Testis (tissue), 3 donors: ENCODE data around the gene METTL25. TPM values are rescaled to one million over a fixed set of nuclear protein-coding genes. Genes with fewer than 3 reads are reported as not detected.

Experiments used
- DNase-seq: peaks from one replicate; pipeline ENCODE4 v3.0.0-alpha.2; 2019
- H3K27ac ChIP-seq, 2 donors: fragments of 200-600 bp; sonication (generic); one replicate each; pipeline ENCODE4 v1.5.1; 2019
- H3K27me3 ChIP-seq: fragments of 200-600 bp; sonication (generic); one replicate; pipeline ENCODE4 v1.5.1; 2019
- H3K36me3 ChIP-seq: fragments of 200-600 bp; sonication (generic); one replicate; pipeline ENCODE4 v1.5.1; 2017; ENCODE audit warnings: low read depth; ENCODE audit errors: missing control alignments
- H3K4me1 ChIP-seq: fragments of 200-600 bp; sonication (generic); one replicate; pipeline ENCODE4 v1.5.1; 2019
- H3K4me3 ChIP-seq, 2 donors: fragments of 200-600 bp; sonication (generic); one replicate each; pipeline ENCODE4 v1.5.1; 2017 to 2019
- H3K9me3 ChIP-seq: fragments of 200-600 bp; sonication (generic); one replicate; pipeline ENCODE4 v1.5.1; 2017
- CTCF ChIP-seq, 3 experiments: fragments of 450-650 bp in 2 of 3; fragments of 200-600 bp in 1 of 3; sonication (generic) in 1 of 3; IDR thresholded peaks; one replicate each; pipeline ENCODE4 v1.5.1; 2016 to 2019; ENCODE audit warnings: antibody characterized with exemption in 3 of 3, mild to moderate bottlenecking in 2 of 3, moderate library complexity in 1 of 3
- POLR2A ChIP-seq: fragments of 450-650 bp; IDR thresholded peaks from one replicate; pipeline ENCODE4 v1.6.1; 2017; ENCODE audit warnings: antibody characterized with exemption, mild to moderate bottlenecking, moderate library complexity
- WGBS, 2 donors: methylation state at CpG; one replicate each; pipeline ENCODE4 v1.1.5; 2018; 5-methylcytosine and 5-hydroxymethylcytosine counted together
- intact Hi-C: fragments of 100-400 bp; cut with DNase I; formaldehyde crosslinking; loops from one replicate; pipeline ENCODE4 v1.15.1; 2023; ENCODE audit warnings: low total_unique reads
- polyA plus RNA-seq: library from polyadenylated mRNA; stranded (reverse); fragments of 350-450 nt; fragmentation: Illumina TruSeq; extraction: RNeasy Lipid Tissue Mini Kit (QIAGEN cat#74804); gene quantifications from one replicate; pipeline ENCODE4 v1.2.3, GENCODE V29; 2014; ENCODE audit warnings: low read depth, low replicate concordance; ENCODE audit not compliant: insufficient read depth
- total RNA-seq, 2 donors: library from RNA; depleted of rRNA; stranded (reverse); fragments of >200 nt; gene quantifications; one replicate each; pipeline ENCODE4 v1.2.3, GENCODE V29; 2016

The METTL25 gene
- total and polyA plus RNA-seq, 3 donors from 2014 or later = 9.0 to 11.3 (median 10.8) TPM

GRCh38 chr12:82425241-82425640 lies 66.9 kb downstream of the METTL25 start:
- Histone ChIP-seq H3K36me3 (no peaks in the 10 kb centered on the region), H3K9me3 (no peaks in the 10 kb centered on the region), H3K4me3 (no peak overlapping the region), H3K4me1 (no peaks in the 10 kb centered on the region), H3K27me3 (no peaks in the 10 kb centered on the region), H3K27ac (no peak overlapping the region)
- TF ChIP-seq CTCF (IDR thresholded peaks at IDR 0.05) (no peak), POLR2A (no peak)
- 83 to 87% methylated on average over 2 of the region's 2 CpGs for WGBS, 2 donors
- no peak for DNase-seq
- intact Hi-C loops = no loop called here

GRCh38 chr12:82426081-82426480 lies 67.8 kb downstream of the METTL25 start:
- Histone ChIP-seq H3K36me3 (no peaks in the 10 kb centered on the region), H3K27me3 (no peaks in the 10 kb centered on the region), H3K9me3 (no peaks in the 10 kb centered on the region), H3K4me3 (no peak overlapping the region), H3K27ac (no peak overlapping the region), H3K4me1 (no peaks in the 10 kb centered on the region)
- 65 to 68% methylated on average over 4 of the region's 4 CpGs for WGBS, 2 donors
- TF ChIP-seq POLR2A (no peak), CTCF (IDR thresholded peaks at IDR 0.05) (no peak)
- intact Hi-C loops = no loop called here
- DNase-seq = no peak

GRCh38 chr12:82426586-82426985 lies 68.3 kb downstream of the METTL25 start:
- H3K27me3 ChIP-seq = no peaks in the 10 kb centered on the region
- no peak overlapping the region for H3K4me3 ChIP-seq
- TF ChIP-seq POLR2A = no peak
- no peak for TF ChIP-seq CTCF (IDR thresholded peaks at IDR 0.05)
- no peaks in the 10 kb centered on the region for H3K36me3 ChIP-seq
- DNase-seq = no peak
- intact Hi-C loops = no loop called here
- H3K9me3 ChIP-seq = no peaks in the 10 kb centered on the region
- WGBS, 2 donors = 82 to 100% methylated on average over 2 of the region's 2 CpGs
- no peak overlapping the region for H3K27ac ChIP-seq
- H3K4me1 ChIP-seq = no peaks in the 10 kb centered on the region

GRCh38 chr12:82430541-82431145 lies 72.3 kb downstream of the METTL25 start:
- no peaks in the 10 kb centered on the region for H3K9me3 ChIP-seq
- DNase-seq = no peak
- intact Hi-C loops = no loop called here
- H3K36me3 ChIP-seq = no peaks in the 10 kb centered on the region
- no peaks in the 10 kb centered on the region for H3K4me1 ChIP-seq
- WGBS, 2 donors = 74 to 83% methylated on average over 3 of the region's 3 CpGs
- H3K27me3 ChIP-seq = no peaks in the 10 kb centered on the region
- no peak overlapping the region for H3K27ac ChIP-seq
- no peak overlapping the region for H3K4me3 ChIP-seq
- no peak for TF ChIP-seq POLR2A
- no peak for TF ChIP-seq CTCF (IDR thresholded peaks at IDR 0.05)

GRCh38 chr12:82434392-82434911 lies 76.1 kb downstream of the METTL25 start:
- 69 to 80% methylated on average over 2 of the region's 2 CpGs for WGBS, 2 donors
- TF ChIP-seq CTCF (IDR thresholded peaks at IDR 0.05) (no peak), POLR2A (no peak)
- H3K36me3 ChIP-seq = no peaks in the 10 kb centered on the region
- H3K4me1 ChIP-seq = no peaks in the 10 kb centered on the region
- no peak for DNase-seq
- H3K27ac ChIP-seq = no peak overlapping the region
- intact Hi-C loops = no loop called here
- no peak overlapping the region for H3K4me3 ChIP-seq
- H3K27me3 ChIP-seq = no peaks in the 10 kb centered on the region
- no peaks in the 10 kb centered on the region for H3K9me3 ChIP-seq
